Spleen (tissue), 11 donors: Measurements from ENCODE around the gene SMAD1. TPM values are rescaled to one million over a fixed set of nuclear protein-coding genes. Genes with fewer than 3 reads are reported as not detected.

Source experiments
- DNase-seq: peaks from one replicate; pipeline ENCODE4 v3.0.0-alpha.2; 2020
- H3K27ac ChIP-seq, 8 donors: fragments of 200-600 bp; sonication (generic) in 7 of 8; 1 replicate in 4 of 8; 2 replicates in 4 of 8; pipeline versions ENCODE4 v1.5.0 to v1.8.0; 2016 to 2021; ENCODE audit warnings: inconsistent platforms in 4 of 8, mild to moderate bottlenecking in 4 of 8, moderate library complexity in 1 of 8
- H3K27me3 ChIP-seq, 7 donors: fragments of 200-600 bp; sonication (generic) in 6 of 7; replicated peaks in 1 of 7; 1 replicate in 4 of 7; 2 replicates in 3 of 7; pipeline versions ENCODE4 v1.5.0 to v1.8.0; 2016 to 2021; ENCODE audit warnings: inconsistent platforms in 3 of 7, mild to moderate bottlenecking in 1 of 7
- H3K36me3 ChIP-seq, 6 donors: fragments of 200-600 bp; sonication (generic) in 5 of 6; 1 replicate in 4 of 6; 2 replicates in 2 of 6; pipeline versions ENCODE4 v1.5.0 to v1.8.0; 2016 to 2021; ENCODE audit warnings: inconsistent platforms in 2 of 6
- H3K4me1 ChIP-seq, 6 donors: fragments of 200-600 bp; sonication (generic) in 5 of 6; 1 replicate in 3 of 6; 2 replicates in 3 of 6; pipeline versions ENCODE4 v1.5.0 to v1.8.0; 2016 to 2021; ENCODE audit warnings: inconsistent platforms in 3 of 6
- H3K4me3 ChIP-seq, 8 donors: fragments of 200-600 bp; sonication (generic) in 7 of 8; 1 replicate in 4 of 8; 2 replicates in 4 of 8; pipeline versions ENCODE4 v1.5.0 to v1.8.0; 2016 to 2021; ENCODE audit warnings: inconsistent platforms in 4 of 8, mild to moderate bottlenecking in 4 of 8, moderate library complexity in 2 of 8
- H3K9me3 ChIP-seq, 8 donors: fragments of 200-600 bp; sonication (generic) in 7 of 8; 1 replicate in 4 of 8; 2 replicates in 4 of 8; pipeline versions ENCODE4 v1.5.0 to v1.8.0; 2016 to 2021; ENCODE audit warnings: inconsistent platforms in 4 of 8
- CTCF ChIP-seq, 11 experiments: fragments of 200-600 bp in 7 of 11; fragments of 450-650 bp in 4 of 11; sonication (generic) in 4 of 11; IDR thresholded peaks in 8 of 11; conservative IDR thresholded peaks in 3 of 11; 1 replicate in 7 of 11; 2 replicates in 4 of 11; pipeline versions ENCODE4 v1.4.0 to v1.8.0; 2016 to 2021; ENCODE audit warnings: antibody characterized with exemption in 11 of 11, inconsistent platforms in 4 of 11, mild to moderate bottlenecking in 1 of 11
- POLR2A ChIP-seq, 3 donors: fragments of 450-650 bp; IDR thresholded peaks; one replicate each; pipeline ENCODE4 v1.5.1; 2017; ENCODE audit warnings: antibody characterized with exemption in 3 of 3, mild to moderate bottlenecking in 1 of 3
- POLR2AphosphoS5 ChIP-seq, 3 donors: sonication (generic); formaldehyde crosslinking; IDR thresholded peaks; one replicate each; pipeline ENCODE4 v1.5.1; 2017; ENCODE audit warnings: antibody characterized with exemption in 3 of 3
- WGBS, 5 donors: extraction: QIAGEN DNeasy Blood & Tissue Kit in 3 of 5; methylation state at CpG; one replicate each; pipeline versions ENCODE4 v1.1.5 to v1.1.7; 2013 to 2018; 5-methylcytosine and 5-hydroxymethylcytosine counted together
- intact Hi-C: fragments of 100-400 bp; cut with DNase I; formaldehyde crosslinking; loops from one replicate; pipeline ENCODE4 v1.15.0; 2023; ENCODE audit warnings: low total_unique reads
- polyA plus RNA-seq, 3 donors: library from polyadenylated mRNA; stranded (reverse); fragments of 200-250 nt; gene quantifications; one replicate each; pipeline ENCODE4 v1.2.1, GENCODE V29; 2013
- total RNA-seq, 7 donors: library from RNA; depleted of rRNA in 3 of 7; stranded (reverse); fragments of >200 nt in 3 of 7; fragmentation: NEBNext Ultra II Directional in 4 of 7; extraction: Animal tissue kit (Norgen Biotek cat#: 25700) in 4 of 7; gene quantifications; one replicate each; pipeline versions ENCODE4 v1.1.0 to v1.2.1, GENCODE V29; 2016 to 2021
- donor health status: healthy with polysubstance abuse.
- donor health status: DM: no; HTN: no; CAD: no; lungs with moderate emphysema.
- donor health status: DM: no; HTN: no; CAD: no.
- donor health status: Bipolar disorder and iron deficiency.
- donor health status: healthy.
- donor health status: DM: no; HTN: no; CAD: no.
- donor health status: DM: yes; HTN: yes; CAD: no.

Gene SMAD1
- total and polyA plus RNA-seq, 10 donors, result 2.8 to 48.2 (median 28.7) TPM

DNA sequence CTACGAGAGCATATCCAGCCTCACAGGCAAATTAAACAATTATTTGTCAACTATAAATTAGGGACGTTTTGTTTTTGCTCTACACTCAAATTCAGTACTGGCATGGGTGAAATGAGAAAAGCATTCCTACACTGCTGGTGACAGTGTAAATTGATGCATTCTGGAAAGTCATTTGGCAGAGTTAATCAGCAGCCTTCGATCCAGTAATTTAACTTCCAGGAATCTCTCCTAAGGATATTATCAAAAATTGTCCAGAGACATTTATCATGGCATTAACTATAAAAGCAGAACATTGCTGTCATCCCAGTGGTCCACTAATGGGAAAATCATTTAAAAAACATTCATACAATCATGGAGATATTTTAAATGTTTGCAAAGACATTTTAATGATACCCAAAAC lies 70.0 kb downstream of the SMAD1 start:
- H3K9me3 ChIP-seq, result no peaks in the 10 kb centered on the region
- peaks cover 0 to 18% (median 0%) of the 10 kb centered on the region in 6 donors for H3K36me3 ChIP-seq
- no peak for DNase-seq
- no peak for TF ChIP-seq CTCF (IDR thresholded peaks at IDR 0.05 in 8 of 11, conservative IDR thresholded peaks at IDR 0.05 in 3 of 11)
- no peak for TF ChIP-seq POLR2AphosphoS5 (IDR thresholded peaks at IDR 0.05)
- H3K4me3 ChIP-seq, result no peak overlapping the region
- H3K4me1 ChIP-seq, result peaks cover 0 to 19% (median 2%) of the 10 kb centered on the region in 6 donors
- 68 to 83% (median 74%) methylated on average over 3 of the region's 3 CpGs for WGBS, 5 donors
- intact Hi-C loops, result loop anchor here (10.0 kb wide), 1 partner anchor 397 kb away; no protein-coding TSS in a partner anchor
- H3K27ac ChIP-seq, result peak overlapping the region in 1 of 8 donors; percentile 5
- no peaks in the 10 kb centered on the region for H3K27me3 ChIP-seq

GRCh38 chr4:145552181-145552822 lies 70.6 kb downstream of the SMAD1 start:
- 70 to 78% (median 76%) methylated on average over 4 of the region's 4 CpGs for WGBS, 5 donors
- Histone ChIP-seq H3K4me1 (peaks cover 0 to 19% (median 2%) of the 10 kb centered on the region in 6 donors), H3K36me3 (peaks cover 0 to 14% (median 0%) of the 10 kb centered on the region in 6 donors), H3K27ac (peak overlapping the region in 1 of 8 donors; percentile 5), H3K4me3 (no peak overlapping the region), H3K27me3 (no peaks in the 10 kb centered on the region), H3K9me3 (no peaks in the 10 kb centered on the region)
- TF ChIP-seq POLR2AphosphoS5 (IDR thresholded peaks at IDR 0.05) (no peak), CTCF (IDR thresholded peaks at IDR 0.05 in 8 of 11, conservative IDR thresholded peaks at IDR 0.05 in 3 of 11) (no peak), POLR2A (IDR thresholded peaks at IDR 0.05) (no peak)
- no peak for DNase-seq
- intact Hi-C loops, result loop anchor here (10.0 kb wide), 1 partner anchor 398 kb away; no protein-coding TSS in a partner anchor

DNA sequence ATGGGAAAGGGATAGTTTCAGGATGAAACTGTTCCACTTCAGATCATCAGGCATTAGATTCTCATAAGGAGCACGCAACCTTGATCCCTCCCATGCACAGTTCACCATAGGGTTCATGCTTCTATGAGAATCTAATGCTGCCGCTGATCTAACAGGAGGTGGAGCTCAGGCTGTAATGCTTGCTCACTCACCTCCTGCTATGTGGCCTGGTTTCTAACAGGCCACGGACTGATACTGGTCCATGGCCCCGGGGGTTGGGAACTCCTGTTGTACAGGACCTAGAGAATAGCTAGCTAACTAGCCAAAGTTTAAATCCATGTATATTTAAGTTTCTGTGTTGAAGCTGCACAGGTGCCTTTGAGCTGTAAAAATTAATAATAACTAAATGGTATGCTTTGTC lies 71.7 kb downstream of the SMAD1 start:
- Histone ChIP-seq H3K27me3 (no peaks in the 10 kb centered on the region), H3K4me3 (no peak overlapping the region), H3K4me1 (peaks cover 0 to 19% (median 2%) of the 10 kb centered on the region in 6 donors), H3K9me3 (no peaks in the 10 kb centered on the region), H3K36me3 (peaks cover 0 to 14% (median 0%) of the 10 kb centered on the region in 6 donors), H3K27ac (no peak overlapping the region)
- no peak for DNase-seq
- TF ChIP-seq POLR2AphosphoS5 (IDR thresholded peaks at IDR 0.05), result no peak
- no peak for TF ChIP-seq POLR2A (IDR thresholded peaks at IDR 0.05)
- TF ChIP-seq CTCF (IDR thresholded peaks at IDR 0.05 in 8 of 11, conservative IDR thresholded peaks at IDR 0.05 in 3 of 11), result no peak
- 95 to 98% (median 97%) methylated on average over 4 of the region's 4 CpGs for WGBS, 5 donors
- intact Hi-C loops, result loop anchor here (10.0 kb wide), 1 partner anchor 399 kb away; no protein-coding TSS in a partner anchor

DNA sequence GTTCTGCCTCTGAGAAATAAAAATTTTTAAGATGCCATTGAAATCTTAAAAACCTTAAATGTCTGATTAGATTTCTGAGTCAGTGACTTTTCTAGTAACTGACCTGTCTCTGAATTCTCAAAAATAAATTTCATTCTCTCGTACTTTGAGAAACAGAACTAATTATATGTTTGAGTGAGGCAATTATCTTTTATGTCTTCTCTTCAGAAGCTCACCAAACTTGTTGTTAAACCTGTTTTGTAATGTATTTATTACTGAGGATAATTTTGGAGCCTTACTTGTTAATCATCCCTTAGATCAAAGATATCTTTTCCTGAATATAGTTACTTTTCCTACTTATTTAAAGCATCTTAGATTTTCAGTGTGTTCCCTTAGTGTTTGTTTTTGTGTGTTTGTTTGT lies 73.0 kb downstream of the SMAD1 start:
- Histone ChIP-seq H3K36me3 (peaks cover 0 to 15% (median 0%) of the 10 kb centered on the region in 6 donors), H3K4me1 (peaks cover 0 to 19% (median 2%) of the 10 kb centered on the region in 6 donors), H3K27ac (no peak overlapping the region), H3K4me3 (no peak overlapping the region), H3K27me3 (no peaks in the 10 kb centered on the region), H3K9me3 (no peaks in the 10 kb centered on the region)
- intact Hi-C loops, result loop anchor here (5.0 to 10.0 kb wide), 2 partner anchors 322 to 400 kb away; no protein-coding TSS in a partner anchor
- no peak for TF ChIP-seq POLR2AphosphoS5 (IDR thresholded peaks at IDR 0.05)
- no peak for TF ChIP-seq CTCF (IDR thresholded peaks at IDR 0.05 in 8 of 11, conservative IDR thresholded peaks at IDR 0.05 in 3 of 11)
- TF ChIP-seq POLR2A (IDR thresholded peaks at IDR 0.05), result no peak
- no peak for DNase-seq
- WGBS, 5 donors, result 84 to 93% (median 91%) methylated on average over 1 of the region's 1 CpG
